HepG2 (cell line): ENCODE data around the gene KRTAP5-6. TPM values are rescaled to one million over a fixed set of nuclear protein-coding genes. Genes with fewer than 3 reads are reported as not detected.

Source experiments
- MEIS2 ChIP-seq: sonication (generic); formaldehyde crosslinking; IDR thresholded peaks from 2 replicates; pipeline ENCODE4 v1.9.0; 2021; ENCODE audit warnings: mild to moderate bottlenecking, missing genetic modification reagents
- SRSF1 ChIP-seq: fragments of 200-400 bp; formaldehyde crosslinking; optimal IDR thresholded peaks from 2 replicates; pipeline ENCODE3; 2017; ENCODE audit warnings: mild to moderate bottlenecking, low read depth, low read length, moderate library complexity
- ZNF317 ChIP-seq: sonication (generic); formaldehyde crosslinking; IDR thresholded peaks from 2 replicates; pipeline ENCODE4 v1.5.0; 2020; ENCODE audit warnings: mild to moderate bottlenecking, missing genetic modification reagents
- ZNF766 ChIP-seq: sonication (generic); formaldehyde crosslinking; IDR thresholded peaks from 2 replicates; pipeline ENCODE4 v1.5.0; 2020; ENCODE audit warnings: missing genetic modification reagents, borderline replicate concordance
- ZNF790 ChIP-seq: sonication (generic); formaldehyde crosslinking; IDR thresholded peaks from 2 replicates; pipeline ENCODE4 v1.8.0; 2022; ENCODE audit warnings: missing genetic modification reagents, mild to moderate bottlenecking, borderline replicate concordance
- ZNF841 ChIP-seq: sonication (generic); formaldehyde crosslinking; IDR thresholded peaks from 2 replicates; pipeline ENCODE4 v1.8.1; 2023; ENCODE audit warnings: missing genetic modification reagents, borderline replicate concordance
- polyA plus RNA-seq, 8 experiments: library from polyadenylated mRNA; depleted of rRNA in 3 of 8; stranded (reverse) in 7 of 8; unstranded in 1 of 8; fragments of >200 nt; fragmentation: Illumina TruSeq in 4 of 8; extraction: Trizol in 4 of 8; gene quantifications; 2 replicates each; pipeline versions ENCODE4 v1.2.1 to v1.2.3, GENCODE V29; 2011 to 2016; ENCODE audit warnings: low read depth in 4 of 8, missing spikeins in 1 of 8, mixed read lengths in 1 of 8; ENCODE audit not compliant: insufficient read depth in 1 of 8
- total RNA-seq, 5 experiments: library from RNA; depleted of rRNA; stranded (reverse); fragments of >200 nt; fragmentation: Illumina TruSeq; extraction: Trizol; gene quantifications; 2 replicates each; pipeline ENCODE4 v1.2.3, GENCODE V29; 2016; ENCODE audit warnings: low read depth in 1 of 5
- TF ChIP-seq, protein P1 (sequence below): sonication (generic); formaldehyde crosslinking; IDR thresholded peaks from 2 replicates; pipeline ENCODE4 v1.5.0; 2020; ENCODE audit warnings: mild to moderate bottlenecking, missing genetic modification reagents, borderline replicate concordance
- TF ChIP-seq, protein P2 (sequence below): conservative IDR thresholded peaks from 2 replicates; pipeline ENCODE4 v1.6.1; 2018; ENCODE audit warnings: missing genetic modification reagents
- TF ChIP-seq, protein P3 (sequence below): sonication (generic); formaldehyde crosslinking; IDR thresholded peaks from 2 replicates; pipeline ENCODE4 v1.5.1; 2020; ENCODE audit warnings: mild to moderate bottlenecking, missing genetic modification reagents
- TF ChIP-seq, protein P4 (sequence below): sonication (generic); formaldehyde crosslinking; IDR thresholded peaks from 2 replicates; pipeline ENCODE4 v1.8.1; 2023; ENCODE audit warnings: mild to moderate bottlenecking, missing genetic modification reagents, borderline replicate concordance

Gene KRTAP5-6
- total and polyA plus RNA-seq, 2 of the 13 experiments (the other 11 are each of a cell fraction or from before 2014, with no cell fraction given), result not detected

DNA sequence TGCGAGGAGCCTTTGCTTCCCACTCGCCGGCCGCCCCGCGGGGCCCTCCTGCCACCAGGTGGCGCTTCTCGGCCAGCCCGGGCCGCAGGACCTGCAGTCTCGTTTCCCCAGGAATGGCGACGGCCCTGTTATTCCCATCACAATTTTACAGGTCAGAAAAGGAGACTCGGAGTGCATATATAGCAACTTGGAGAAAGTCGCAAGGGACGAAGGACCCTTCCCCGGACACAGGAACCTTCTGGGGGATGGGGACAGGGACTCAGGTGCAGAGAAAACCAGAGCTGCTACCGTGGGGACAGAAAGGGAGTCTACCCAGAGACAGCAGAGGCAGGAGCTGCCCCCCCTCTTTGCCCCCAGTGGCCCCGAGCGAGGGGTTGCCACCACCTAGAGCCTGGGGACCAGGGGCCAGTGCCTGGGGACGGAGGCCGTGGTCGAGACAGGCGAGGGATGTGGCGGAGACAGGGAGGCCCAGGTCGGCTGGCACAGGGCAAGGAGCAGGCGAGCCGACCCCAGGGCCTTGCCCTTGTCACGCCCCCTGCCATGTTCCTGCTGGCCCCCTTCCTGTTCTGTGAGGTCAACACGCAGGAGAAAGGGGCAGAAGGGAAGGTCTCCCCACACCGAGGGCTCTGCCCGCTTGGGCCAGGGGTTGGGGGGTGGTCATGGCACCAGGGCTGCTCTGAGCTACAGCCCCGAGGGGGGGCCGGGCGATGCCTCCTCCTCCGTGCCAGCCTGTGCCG, 3.5 kb upstream of the KRTAP5-6 start (continued):
- TF ChIP-seq, protein P1, sequence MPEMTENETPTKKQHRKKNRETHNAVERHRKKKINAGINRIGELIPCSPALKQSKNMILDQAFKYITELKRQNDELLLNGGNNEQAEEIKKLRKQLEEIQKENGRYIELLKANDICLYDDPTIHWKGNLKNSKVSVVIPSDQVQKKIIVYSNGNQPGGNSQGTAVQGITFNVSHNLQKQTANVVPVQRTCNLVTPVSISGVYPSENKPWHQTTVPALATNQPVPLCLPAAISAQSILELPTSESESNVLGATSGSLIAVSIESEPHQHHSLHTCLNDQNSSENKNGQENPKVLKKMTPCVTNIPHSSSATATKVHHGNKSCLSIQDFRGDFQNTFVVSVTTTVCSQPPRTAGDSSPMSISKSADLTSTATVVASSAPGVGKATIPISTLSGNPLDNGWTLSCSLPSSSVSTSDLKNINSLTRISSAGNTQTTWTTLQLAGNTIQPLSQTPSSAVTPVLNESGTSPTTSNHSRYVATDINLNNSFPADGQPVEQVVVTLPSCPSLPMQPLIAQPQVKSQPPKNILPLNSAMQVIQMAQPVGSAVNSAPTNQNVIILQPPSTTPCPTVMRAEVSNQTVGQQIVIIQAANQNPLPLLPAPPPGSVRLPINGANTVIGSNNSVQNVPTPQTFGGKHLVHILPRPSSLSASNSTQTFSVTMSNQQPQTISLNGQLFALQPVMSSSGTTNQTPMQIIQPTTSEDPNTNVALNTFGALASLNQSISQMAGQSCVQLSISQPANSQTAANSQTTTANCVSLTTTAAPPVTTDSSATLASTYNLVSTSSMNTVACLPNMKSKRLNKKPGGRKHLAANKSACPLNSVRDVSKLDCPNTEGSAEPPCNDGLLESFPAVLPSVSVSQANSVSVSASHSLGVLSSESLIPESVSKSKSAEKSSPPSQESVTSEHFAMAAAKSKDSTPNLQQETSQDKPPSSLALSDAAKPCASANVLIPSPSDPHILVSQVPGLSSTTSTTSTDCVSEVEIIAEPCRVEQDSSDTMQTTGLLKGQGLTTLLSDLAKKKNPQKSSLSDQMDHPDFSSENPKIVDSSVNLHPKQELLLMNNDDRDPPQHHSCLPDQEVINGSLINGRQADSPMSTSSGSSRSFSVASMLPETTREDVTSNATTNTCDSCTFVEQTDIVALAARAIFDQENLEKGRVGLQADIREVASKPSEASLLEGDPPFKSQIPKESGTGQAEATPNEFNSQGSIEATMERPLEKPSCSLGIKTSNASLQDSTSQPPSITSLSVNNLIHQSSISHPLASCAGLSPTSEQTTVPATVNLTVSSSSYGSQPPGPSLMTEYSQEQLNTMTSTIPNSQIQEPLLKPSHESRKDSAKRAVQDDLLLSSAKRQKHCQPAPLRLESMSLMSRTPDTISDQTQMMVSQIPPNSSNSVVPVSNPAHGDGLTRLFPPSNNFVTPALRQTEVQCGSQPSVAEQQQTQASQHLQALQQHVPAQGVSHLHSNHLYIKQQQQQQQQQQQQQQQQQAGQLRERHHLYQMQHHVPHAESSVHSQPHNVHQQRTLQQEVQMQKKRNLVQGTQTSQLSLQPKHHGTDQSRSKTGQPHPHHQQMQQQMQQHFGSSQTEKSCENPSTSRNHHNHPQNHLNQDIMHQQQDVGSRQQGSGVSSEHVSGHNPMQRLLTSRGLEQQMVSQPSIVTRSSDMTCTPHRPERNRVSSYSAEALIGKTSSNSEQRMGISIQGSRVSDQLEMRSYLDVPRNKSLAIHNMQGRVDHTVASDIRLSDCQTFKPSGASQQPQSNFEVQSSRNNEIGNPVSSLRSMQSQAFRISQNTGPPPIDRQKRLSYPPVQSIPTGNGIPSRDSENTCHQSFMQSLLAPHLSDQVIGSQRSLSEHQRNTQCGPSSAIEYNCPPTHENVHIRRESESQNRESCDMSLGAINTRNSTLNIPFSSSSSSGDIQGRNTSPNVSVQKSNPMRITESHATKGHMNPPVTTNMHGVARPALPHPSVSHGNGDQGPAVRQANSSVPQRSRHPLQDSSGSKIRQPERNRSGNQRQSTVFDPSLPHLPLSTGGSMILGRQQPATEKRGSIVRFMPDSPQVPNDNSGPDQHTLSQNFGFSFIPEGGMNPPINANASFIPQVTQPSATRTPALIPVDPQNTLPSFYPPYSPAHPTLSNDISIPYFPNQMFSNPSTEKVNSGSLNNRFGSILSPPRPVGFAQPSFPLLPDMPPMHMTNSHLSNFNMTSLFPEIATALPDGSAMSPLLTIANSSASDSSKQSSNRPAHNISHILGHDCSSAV (CRISPR knock-in tag), result no peak
- peak; percentile 29 for TF ChIP-seq ZNF317 (CRISPR knock-in tag)
- no peak for TF ChIP-seq MEIS2 (CRISPR knock-in tag)
- TF ChIP-seq ZNF790 (CRISPR knock-in tag), result no peak
- TF ChIP-seq, protein P2, sequence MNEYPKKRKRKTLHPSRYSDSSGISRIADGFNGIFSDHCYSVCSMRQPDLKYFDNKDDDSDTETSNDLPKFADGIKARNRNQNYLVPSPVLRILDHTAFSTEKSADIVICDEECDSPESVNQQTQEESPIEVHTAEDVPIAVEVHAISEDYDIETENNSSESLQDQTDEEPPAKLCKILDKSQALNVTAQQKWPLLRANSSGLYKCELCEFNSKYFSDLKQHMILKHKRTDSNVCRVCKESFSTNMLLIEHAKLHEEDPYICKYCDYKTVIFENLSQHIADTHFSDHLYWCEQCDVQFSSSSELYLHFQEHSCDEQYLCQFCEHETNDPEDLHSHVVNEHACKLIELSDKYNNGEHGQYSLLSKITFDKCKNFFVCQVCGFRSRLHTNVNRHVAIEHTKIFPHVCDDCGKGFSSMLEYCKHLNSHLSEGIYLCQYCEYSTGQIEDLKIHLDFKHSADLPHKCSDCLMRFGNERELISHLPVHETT (CRISPR knock-in tag), result no peak; the same call in 1 of the 2 replicates
- no peak for TF ChIP-seq ZNF841
- no peak for TF ChIP-seq ZNF766 (CRISPR knock-in tag)
- TF ChIP-seq, protein P3, sequence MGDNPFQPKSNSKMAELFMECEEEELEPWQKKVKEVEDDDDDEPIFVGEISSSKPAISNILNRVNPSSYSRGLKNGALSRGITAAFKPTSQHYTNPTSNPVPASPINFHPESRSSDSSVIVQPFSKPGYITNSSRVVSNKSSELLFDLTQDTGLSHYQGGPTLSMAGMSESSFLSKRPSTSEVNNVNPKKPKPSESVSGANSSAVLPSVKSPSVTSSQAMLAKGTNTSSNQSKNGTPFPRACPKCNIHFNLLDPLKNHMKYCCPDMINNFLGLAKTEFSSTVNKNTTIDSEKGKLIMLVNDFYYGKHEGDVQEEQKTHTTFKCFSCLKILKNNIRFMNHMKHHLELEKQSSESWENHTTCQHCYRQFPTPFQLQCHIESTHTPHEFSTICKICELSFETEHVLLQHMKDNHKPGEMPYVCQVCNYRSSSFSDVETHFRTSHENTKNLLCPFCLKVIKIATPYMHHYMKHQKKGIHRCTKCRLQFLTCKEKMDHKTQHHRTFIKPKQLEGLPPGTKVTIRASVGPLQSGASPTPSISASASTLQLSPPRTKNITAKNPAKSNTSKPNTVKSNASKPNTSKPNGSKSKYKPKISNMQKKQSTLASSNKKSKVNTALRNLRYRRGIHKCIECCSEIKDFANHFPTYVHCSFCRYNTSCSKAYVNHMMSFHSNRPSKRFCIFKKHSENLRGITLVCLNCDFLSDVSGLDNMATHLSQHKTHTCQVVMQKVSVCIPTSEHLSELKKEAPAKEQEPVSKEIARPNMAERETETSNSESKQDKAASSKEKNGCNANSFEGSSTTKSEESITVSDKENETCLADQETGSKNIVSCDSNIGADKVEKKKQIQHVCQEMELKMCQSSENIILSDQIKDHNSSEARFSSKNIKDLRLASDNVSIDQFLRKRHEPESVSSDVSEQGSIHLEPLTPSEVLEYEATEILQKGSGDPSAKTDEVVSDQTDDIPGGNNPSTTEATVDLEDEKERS (CRISPR knock-in tag), result peak; percentile 57
- TF ChIP-seq, protein P4, sequence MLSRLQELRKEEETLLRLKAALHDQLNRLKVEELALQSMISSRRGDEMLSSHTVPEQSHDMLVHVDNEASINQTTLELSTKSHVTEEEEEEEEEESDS (CRISPR knock-in tag), result no peak
- no peak for TF ChIP-seq SRSF1
